Measurements from ENCODE around the gene PPP2R5C. TPM values are rescaled to one million over a fixed set of nuclear protein-coding genes. Genes with fewer than 3 reads are reported as not detected.

The PPP2R5C gene
- total RNA-seq, 4 donors from 2014 or later: 143 to 171 (median 169) TPM

- intact Hi-C loops (cut with DNase I; ENCODE audit: low total_unique reads): no loop called here
- Histone ChIP-seq H3K4me3 (no peak overlapping the region), H3K4me1 (peaks cover 0 to 4% of the 10 kb centered on the region in 2 donors), H3K9me3 (no peaks in the 10 kb centered on the region), H3K27me3 (no peaks in the 10 kb centered on the region), H3K27ac (no peak overlapping the region), H3K36me3 (no peaks in the 10 kb centered on the region)
- TF ChIP-seq CTCF (IDR thresholded peaks at IDR 0.05) (no peak), POLR2A (IDR thresholded peaks at IDR 0.05) (no peak)
- DNase-seq: no peak
Measured at GRCh38 chr14:101789222-101789621, 27.7 kb downstream of the PPP2R5C start.

GRCh38 chr14:101790232-101790631, 28.7 kb downstream of the PPP2R5C start:
- intact Hi-C loops (cut with DNase I; ENCODE audit: low total_unique reads): no loop called here
- no peak overlapping the region for H3K4me3 ChIP-seq
- H3K27ac ChIP-seq: no peak overlapping the region
- no peak for TF ChIP-seq CTCF (IDR thresholded peaks at IDR 0.05)
- no peak for TF ChIP-seq POLR2A (IDR thresholded peaks at IDR 0.05)
- H3K36me3 ChIP-seq: no peaks in the 10 kb centered on the region
- H3K9me3 ChIP-seq: no peaks in the 10 kb centered on the region
- no peak for DNase-seq
- peaks cover 0 to 4% of the 10 kb centered on the region in 2 donors for H3K4me1 ChIP-seq
- no peaks in the 10 kb centered on the region for H3K27me3 ChIP-seq

- intact Hi-C loops (cut with DNase I; ENCODE audit: low total_unique reads): no loop called here
- no peak for DNase-seq
- peak overlapping the region; percentile 7 to 25 for H3K4me3 ChIP-seq
Measured at GRCh38 chr14:101791919-101792572, 30.5 kb downstream of the PPP2R5C start.

GRCh38 chr14:101796016-101796415, 34.5 kb downstream of the PPP2R5C start:
- Histone ChIP-seq H3K36me3 (no peaks in the 10 kb centered on the region), H3K27me3 (no peaks in the 10 kb centered on the region), H3K4me3 (no peak overlapping the region), H3K9me3 (no peaks in the 10 kb centered on the region), H3K4me1 (peaks cover 0 to 4% of the 10 kb centered on the region in 2 donors), H3K27ac (no peak overlapping the region)
- intact Hi-C loops (cut with DNase I; ENCODE audit: low total_unique reads): no loop called here
- no peak for TF ChIP-seq CTCF (IDR thresholded peaks at IDR 0.05)
- no peak for TF ChIP-seq POLR2A (IDR thresholded peaks at IDR 0.05)
- DNase-seq: no peak

More at GRCh38 chr14:101791919-101792572, 30.5 kb downstream of the PPP2R5C start:
- no peaks in the 10 kb centered on the region for H3K9me3 ChIP-seq
- H3K27me3 ChIP-seq: no peaks in the 10 kb centered on the region
- H3K36me3 ChIP-seq: no peaks in the 10 kb centered on the region
- peak overlapping the region; percentile 63 to 80 for H3K27ac ChIP-seq
- TF ChIP-seq POLR2A (IDR thresholded peaks at IDR 0.05) (no peak), CTCF (IDR thresholded peaks at IDR 0.05) (no peak)
- H3K4me1 ChIP-seq: peaks cover 0 to 4% of the 10 kb centered on the region in 2 donors

- DNase-seq: no peak
- no peak overlapping the region for H3K27ac ChIP-seq
Measured at GRCh38 chr14:101796479-101796878, 35.0 kb downstream of the PPP2R5C start.

More at GRCh38 chr14:101796479-101796878, 35.0 kb downstream of the PPP2R5C start:
- intact Hi-C loops (cut with DNase I; ENCODE audit: low total_unique reads): no loop called here
- TF ChIP-seq CTCF (IDR thresholded peaks at IDR 0.05) (no peak), POLR2A (IDR thresholded peaks at IDR 0.05) (no peak)
- Histone ChIP-seq H3K4me1 (peaks cover 0 to 4% of the 10 kb centered on the region in 2 donors), H3K27me3 (no peaks in the 10 kb centered on the region), H3K4me3 (no peak overlapping the region), H3K9me3 (no peaks in the 10 kb centered on the region), H3K36me3 (no peaks in the 10 kb centered on the region)

All from uterus (tissue), 4 donors.